Left ventricle myocardium inferior (tissue), 1 donor: Measurements from ENCODE around the gene SULT2B1. TPM values are rescaled to one million over a fixed set of nuclear protein-coding genes. Genes with fewer than 3 reads are reported as not detected.
A peak's percentile ranks its signal among the peaks of the same experiment; 100 is the strongest.
"Not testable (repeated sequence)": the region's sequence is repeated elsewhere in the genome, so short reads cannot be mapped to it uniquely, and the experiment has no call there.

Source experiments
- DNase-seq: peaks from one replicate; pipeline ENCODE4 v3.0.0-alpha.2; 2020
- H3K27ac ChIP-seq: fragments of 200-600 bp; replicated peaks from 2 replicates; pipeline ENCODE4 v1.8.0; 2021
- H3K27me3 ChIP-seq: fragments of 200-600 bp; 2 replicates; pipeline ENCODE4 v1.8.0; 2021; ENCODE audit warnings: low read depth
- H3K36me3 ChIP-seq: fragments of 200-600 bp; 2 replicates; pipeline ENCODE4 v1.8.0; 2021
- H3K4me1 ChIP-seq: fragments of 200-600 bp; 2 replicates; pipeline ENCODE4 v1.8.0; 2021
- H3K4me3 ChIP-seq: fragments of 200-600 bp; 2 replicates; pipeline ENCODE4 v1.8.0; 2021; ENCODE audit warnings: mild to moderate bottlenecking, moderate library complexity
- H3K9me3 ChIP-seq: fragments of 200-600 bp; replicated peaks from 2 replicates; pipeline ENCODE4 v1.8.0; 2021
- CTCF ChIP-seq: fragments of 200-600 bp; IDR thresholded peaks from 2 replicates; pipeline ENCODE4 v1.8.0; 2021; ENCODE audit warnings: antibody characterized with exemption, mild to moderate bottlenecking, borderline replicate concordance
- intact Hi-C: fragments of 100-400 bp; cut with micrococcal nuclease; formaldehyde crosslinking; loops from one replicate; pipeline ENCODE4 v1.11.0; 2022
- total RNA-seq: library from RNA; stranded (reverse); fragmentation: NEBNext Ultra II Directional; extraction: Animal tissue kit (Norgen Biotek cat#: 25700); gene quantifications from one replicate; pipeline ENCODE4 v1.2.1, GENCODE V29; 2021
- donor health status: DM: no; HTN: yes; CAD: no; lungs with severe emphysema.

The SULT2B1 gene
- total RNA-seq, 1 donor from 2014 or later, result 0.33 TPM

GRCh38 chr19:48512504-48513288 lies 39.3 kb upstream of the SULT2B1 start:
- Histone ChIP-seq H3K27me3 (peaks cover 48% of the 10 kb centered on the region), H3K36me3 (no peaks in the 10 kb centered on the region), H3K9me3 (no peaks in the 10 kb centered on the region), H3K4me1 (peaks cover 17% of the 10 kb centered on the region), H3K4me3 (peak overlapping the region; percentile 73), H3K27ac (no peak overlapping the region)
- intact Hi-C loops, result no loop called here
- no peak for TF ChIP-seq CTCF
- no peak for DNase-seq

- H3K27ac ChIP-seq, result peak overlapping the region; percentile 39
- H3K4me1 ChIP-seq, result peaks cover 17% of the 10 kb centered on the region
- DNase-seq, result no peak
- intact Hi-C loops, result no loop called here
- no peak for TF ChIP-seq CTCF
- peak overlapping the region; percentile 73 for H3K4me3 ChIP-seq
- H3K36me3 ChIP-seq, result no peaks in the 10 kb centered on the region
- no peaks in the 10 kb centered on the region for H3K9me3 ChIP-seq
- H3K27me3 ChIP-seq, result peaks cover 55% of the 10 kb centered on the region
These were observed 38.5 kb upstream of the SULT2B1 start for GRCh38 chr19:48513289-48514122.

- H3K27ac ChIP-seq, result no peak overlapping the region
- intact Hi-C loops, result no loop called here
- peaks cover 59% of the 10 kb centered on the region for H3K27me3 ChIP-seq
- H3K4me1 ChIP-seq, result peaks cover 17% of the 10 kb centered on the region
- H3K36me3 ChIP-seq, result no peaks in the 10 kb centered on the region
- no peak for TF ChIP-seq CTCF
- no peaks in the 10 kb centered on the region for H3K9me3 ChIP-seq
- peak overlapping the region; percentile 73 for H3K4me3 ChIP-seq
- DNase-seq, result no peak
These were observed 37.9 kb upstream of the SULT2B1 start for GRCh38 chr19:48514123-48514458.

GRCh38 chr19:48516536-48516935 lies 35.4 kb upstream of the SULT2B1 start:
- no peaks in the 10 kb centered on the region for H3K36me3 ChIP-seq
- no peak for DNase-seq
- no peaks in the 10 kb centered on the region for H3K9me3 ChIP-seq
- H3K4me3 ChIP-seq, result no peak overlapping the region
- no peak overlapping the region for H3K27ac ChIP-seq
- H3K4me1 ChIP-seq, result peaks cover 9% of the 10 kb centered on the region
- TF ChIP-seq CTCF, result no peak
- H3K27me3 ChIP-seq, result peaks cover 55% of the 10 kb centered on the region
- intact Hi-C loops, result no loop called here

- no peak overlapping the region for H3K4me3 ChIP-seq
- H3K27ac ChIP-seq, result no peak overlapping the region
- TF ChIP-seq CTCF, result no peak
- no peak for DNase-seq
- intact Hi-C loops, result no loop called here
- peaks cover 8% of the 10 kb centered on the region for H3K4me1 ChIP-seq
- no peaks in the 10 kb centered on the region for H3K9me3 ChIP-seq
- H3K27me3 ChIP-seq, result peaks cover 49% of the 10 kb centered on the region
- H3K36me3 ChIP-seq, result no peaks in the 10 kb centered on the region
These were observed 33.8 kb upstream of the SULT2B1 start for GRCh38 chr19:48518207-48518606.

- intact Hi-C loops, DNase-seq, H3K4me1 ChIP-seq, H3K9me3 ChIP-seq, H3K4me3 ChIP-seq, H3K36me3 ChIP-seq, H3K27ac ChIP-seq: not testable (repeated sequence)
- peaks cover 44% of the 10 kb centered on the region for H3K27me3 ChIP-seq
These were observed 32.5 kb upstream of the SULT2B1 start for GRCh38 chr19:48519426-48519825.
